OCI-LY3 (cell line): ENCODE measurements around the gene TF.

Source experiments
- EZH2phosphoT487 ChIP-seq: fragments of 200-600 bp; shearing (Covaris generic); IDR thresholded peaks from 2 replicates; pipeline ENCODE4 v1.6.1; 2018; ENCODE audit warnings: antibody characterized with exemption, mixed run types, low read depth
- TF ChIP-seq, protein P1 (sequence below): fragments of 200-600, 300-600 bp; sonication (generic); IDR thresholded peaks from 2 replicates; pipeline ENCODE4 v1.5.1; 2014; ENCODE audit warnings: antibody characterized with exemption, low read length, low read depth

DNA sequence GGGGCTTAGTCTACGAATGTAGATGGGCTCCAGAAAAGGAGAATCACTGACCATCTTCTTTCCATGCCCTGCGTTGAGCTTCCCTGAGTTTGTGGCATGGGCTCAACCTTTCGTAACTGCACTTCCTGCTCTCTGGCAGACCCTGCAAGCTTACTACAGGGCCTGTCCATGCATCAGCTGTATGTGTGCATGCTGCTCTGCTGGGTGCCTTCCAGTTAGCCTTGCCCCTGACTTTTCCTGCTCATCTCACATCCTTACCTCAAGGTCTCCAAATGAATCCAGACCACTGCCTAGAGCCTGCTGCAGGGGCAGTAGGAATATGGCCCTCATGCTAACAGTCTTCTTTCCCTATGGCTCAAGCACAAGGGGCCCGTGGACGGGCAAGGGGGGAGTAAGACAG, 2.0 kb upstream of the TF start:
- TF ChIP-seq, protein P1, sequence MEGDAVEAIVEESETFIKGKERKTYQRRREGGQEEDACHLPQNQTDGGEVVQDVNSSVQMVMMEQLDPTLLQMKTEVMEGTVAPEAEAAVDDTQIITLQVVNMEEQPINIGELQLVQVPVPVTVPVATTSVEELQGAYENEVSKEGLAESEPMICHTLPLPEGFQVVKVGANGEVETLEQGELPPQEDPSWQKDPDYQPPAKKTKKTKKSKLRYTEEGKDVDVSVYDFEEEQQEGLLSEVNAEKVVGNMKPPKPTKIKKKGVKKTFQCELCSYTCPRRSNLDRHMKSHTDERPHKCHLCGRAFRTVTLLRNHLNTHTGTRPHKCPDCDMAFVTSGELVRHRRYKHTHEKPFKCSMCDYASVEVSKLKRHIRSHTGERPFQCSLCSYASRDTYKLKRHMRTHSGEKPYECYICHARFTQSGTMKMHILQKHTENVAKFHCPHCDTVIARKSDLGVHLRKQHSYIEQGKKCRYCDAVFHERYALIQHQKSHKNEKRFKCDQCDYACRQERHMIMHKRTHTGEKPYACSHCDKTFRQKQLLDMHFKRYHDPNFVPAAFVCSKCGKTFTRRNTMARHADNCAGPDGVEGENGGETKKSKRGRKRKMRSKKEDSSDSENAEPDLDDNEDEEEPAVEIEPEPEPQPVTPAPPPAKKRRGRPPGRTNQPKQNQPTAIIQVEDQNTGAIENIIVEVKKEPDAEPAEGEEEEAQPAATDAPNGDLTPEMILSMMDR: no peak
- TF ChIP-seq EZH2phosphoT487: no peak
